ENCODE data around the gene FRMD4A. TPM values are rescaled to one million over a fixed set of nuclear protein-coding genes. Genes with fewer than 3 reads are reported as not detected.

FRMD4A gene
- total and polyA plus RNA-seq, 10 of the 15 experiments (the other 5 are each of a cell fraction or from before 2014, with no cell fraction given), result 17.8 to 75.2 (median 39.1) TPM

GRCh38 chr10:13894412-13895093 lies 436.2 kb downstream of the FRMD4A start:
- H3K36me3 ChIP-seq (ENCODE audit: control insufficient read depth in 2 of 2, insufficient read depth in 2 of 2, low read length in 1 of 2), result no peaks in the 10 kb centered on the region; a peak in 1 of 4 replicates
- BruUV-seq (replicated peaks), result TSS peak; percentile 40
- no peak for DNase-seq (ENCODE audit: low read depth, low spot score)
- ChIA-PET POLR2A (no interaction called here), SMC1A (ENCODE audit: uncharacterized antibody, unreplicated experiment) (interaction anchor here (1.2 kb wide), 1 partner anchor 10 kb away, joined by 4 read pairs; no protein-coding TSS in a partner anchor), CTCF (interaction anchor here (0.7 to 1.4 kb wide), 2 partner anchors 10 to 108 kb away, joined by 3 read pairs; no protein-coding TSS in a partner anchor), RAD21 (ENCODE audit: unreplicated experiment) (no interaction called here)
- in situ Hi-C loops (cut with MboI), result no loop called here
- intact Hi-C loops (cut with micrococcal nuclease; ENCODE audit: unreplicated experiment), result no loop called here
- H4K20me1 ChIP-seq (ENCODE audit: control insufficient read depth, insufficient read depth), result no peaks in the 10 kb centered on the region; the same call in 1 of the 2 replicates
- peaks cover 0 to 13% of the 10 kb centered on the region in 2 experiments; a peak in 1 of 4 replicates for H3K27me3 ChIP-seq (replicated peaks in 1 of 2; ENCODE audit: control insufficient read depth in 2 of 2, insufficient read depth in 2 of 2, low read length in 1 of 2)
- no peak for ATAC-seq
- no peak for FAIRE-seq
- WGBS (ENCODE audit: insufficient coverage, insufficient replicate concordance, low lambda C conversion rate, missing lambda C conversion rate), result 57% methylated on average over 9 of the region's 9 CpGs
- H2AFZ ChIP-seq (ENCODE audit: control insufficient read depth, low read depth, low read length), result no peak overlapping the region
- no peak overlapping the region for H3K9ac ChIP-seq (ENCODE audit: control insufficient read depth, insufficient read depth, low read length)
- no peaks in the 10 kb centered on the region for H3K4me1 ChIP-seq (ENCODE audit: control insufficient read depth, insufficient read depth, low read length)
- H3K4me3 ChIP-seq, result no peak overlapping the region
- H3K27ac ChIP-seq (ENCODE audit: control insufficient read depth, insufficient read depth), result no peak overlapping the region
- H3K9me3 ChIP-seq (replicated peaks; ENCODE audit: control insufficient read depth, insufficient read depth, low read length), result no peaks in the 10 kb centered on the region
- H3K79me2 ChIP-seq (ENCODE audit: control insufficient read depth, insufficient read depth, low read length), result no peaks in the 10 kb centered on the region
- H3K4me2 ChIP-seq (ENCODE audit: control insufficient read depth, insufficient read depth), result no peak overlapping the region
- TF ChIP-seq IRF4 (IDR thresholded peaks at IDR 0.05; ENCODE audit: low read depth, low read length) (no peak), CBX3 (IDR thresholded peaks at IDR 0.05; ENCODE audit: borderline replicate concordance, low read depth) (no peak), ELK1 (IDR thresholded peaks at IDR 0.05; ENCODE audit: low read depth, low read length) (no peak), ZZZ3 (IDR thresholded peaks at IDR 0.05; ENCODE audit: control insufficient read depth, insufficient read length, low read depth) (no peak), NFXL1 (IDR thresholded peaks at IDR 0.05; ENCODE audit: borderline replicate concordance) (no peak), SIN3A (IDR thresholded peaks at IDR 0.05; ENCODE audit: low read depth, low read length) (no peak), CHD1 (IDR thresholded peaks at IDR 0.05; ENCODE audit: low read depth, low read length) (no peak), KDM1A (IDR thresholded peaks at IDR 0.05; ENCODE audit: borderline replicate concordance) (no peak), E4F1 (IDR thresholded peaks at IDR 0.05; ENCODE audit: borderline replicate concordance, partially characterized antibody) (no peak), BHLHE40 (IDR thresholded peaks at IDR 0.05; ENCODE audit: borderline replicate concordance in 1 of 2, low read depth in 2 of 2, low read length in 1 of 2) (no peak), ZNF217 (IDR thresholded peaks at IDR 0.05) (no peak), ZNF384 (IDR thresholded peaks at IDR 0.05; ENCODE audit: borderline replicate concordance, low read depth, low read length) (no peak), YBX1 (IDR thresholded peaks at IDR 0.05) (no peak), POLR2AphosphoS2 (IDR thresholded peaks at IDR 0.05; ENCODE audit: low read depth, low read length) (no peak), SMAD1 (IDR thresholded peaks at IDR 0.05; ENCODE audit: low read depth, partially characterized antibody) (no peak), HDAC2 (IDR thresholded peaks at IDR 0.05) (no peak), RELB (IDR thresholded peaks at IDR 0.05; ENCODE audit: low read depth) (no peak), HDGF (IDR thresholded peaks at IDR 0.05) (no peak)

All from GM12878 (cell line).